Measurements from ENCODE around the gene HAPSTR1. TPM values are rescaled to one million over a fixed set of nuclear protein-coding genes. Genes with fewer than 3 reads are reported as not detected.

HAPSTR1 gene
- total RNA-seq, 1 donor from 2014 or later = 80.1 TPM

DNA sequence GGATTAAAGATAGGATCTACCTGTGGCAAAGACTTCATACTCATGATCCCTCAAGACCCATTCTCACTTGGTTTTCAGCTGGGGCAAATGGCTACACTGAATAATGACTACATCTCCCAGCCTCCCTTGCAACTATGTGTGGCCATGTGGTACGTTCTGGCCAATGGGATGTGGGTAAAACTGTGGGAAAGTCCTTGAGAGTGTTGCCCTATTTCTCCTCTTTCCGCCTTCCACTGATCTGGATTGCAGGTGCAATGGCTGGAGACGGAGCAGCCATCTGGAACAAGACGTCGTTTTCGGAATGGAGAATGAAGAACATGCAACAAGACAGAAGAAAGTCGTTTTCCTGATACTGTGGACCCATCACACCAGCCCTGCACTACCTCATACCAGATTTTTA, 48.5 kb downstream of the HAPSTR1 start:
- H3K9me3 Mint-ChIP-seq = peaks cover 2% of the 10 kb centered on the region
- no peak overlapping the region for H3K4me3 Mint-ChIP-seq
- peaks cover 2% of the 10 kb centered on the region for H3K36me3 Mint-ChIP-seq (ENCODE audit: low read depth)
- H3K4me1 Mint-ChIP-seq = peaks cover 22% of the 10 kb centered on the region
- DNase-seq (ENCODE audit: low read depth, low spot score) = no peak
- peaks cover 2% of the 10 kb centered on the region for H3K27me3 Mint-ChIP-seq (ENCODE audit: low read depth)
- no peak overlapping the region for H3K27ac Mint-ChIP-seq (ENCODE audit: unreplicated experiment)
- TF ChIP-seq, protein P1, sequence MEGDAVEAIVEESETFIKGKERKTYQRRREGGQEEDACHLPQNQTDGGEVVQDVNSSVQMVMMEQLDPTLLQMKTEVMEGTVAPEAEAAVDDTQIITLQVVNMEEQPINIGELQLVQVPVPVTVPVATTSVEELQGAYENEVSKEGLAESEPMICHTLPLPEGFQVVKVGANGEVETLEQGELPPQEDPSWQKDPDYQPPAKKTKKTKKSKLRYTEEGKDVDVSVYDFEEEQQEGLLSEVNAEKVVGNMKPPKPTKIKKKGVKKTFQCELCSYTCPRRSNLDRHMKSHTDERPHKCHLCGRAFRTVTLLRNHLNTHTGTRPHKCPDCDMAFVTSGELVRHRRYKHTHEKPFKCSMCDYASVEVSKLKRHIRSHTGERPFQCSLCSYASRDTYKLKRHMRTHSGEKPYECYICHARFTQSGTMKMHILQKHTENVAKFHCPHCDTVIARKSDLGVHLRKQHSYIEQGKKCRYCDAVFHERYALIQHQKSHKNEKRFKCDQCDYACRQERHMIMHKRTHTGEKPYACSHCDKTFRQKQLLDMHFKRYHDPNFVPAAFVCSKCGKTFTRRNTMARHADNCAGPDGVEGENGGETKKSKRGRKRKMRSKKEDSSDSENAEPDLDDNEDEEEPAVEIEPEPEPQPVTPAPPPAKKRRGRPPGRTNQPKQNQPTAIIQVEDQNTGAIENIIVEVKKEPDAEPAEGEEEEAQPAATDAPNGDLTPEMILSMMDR (conservative IDR thresholded peaks at IDR 0.05) = no peak

Other genes with a start within 250 kb of the HAPSTR1 start
- 147 and 152 TPM in 2 replicates for gene CARHSP1, start 222.6 kb upstream of the HAPSTR1 start, total RNA-seq
- gene LITAFD, start 209.3 kb upstream of the HAPSTR1 start, total RNA-seq = not detected in 2 replicates
- 151 and 162 TPM in 2 replicates for gene USP7, start 127.7 kb upstream of the HAPSTR1 start, total RNA-seq

Data from neural crest cell (in vitro differentiated cells).